ENCODE data around the gene CCDC74A.
"Not testable (repeated sequence)": the region's sequence is repeated elsewhere in the genome, so short reads cannot be mapped to it uniquely, and the experiment has no call there.

Gene CCDC74A

DNA sequence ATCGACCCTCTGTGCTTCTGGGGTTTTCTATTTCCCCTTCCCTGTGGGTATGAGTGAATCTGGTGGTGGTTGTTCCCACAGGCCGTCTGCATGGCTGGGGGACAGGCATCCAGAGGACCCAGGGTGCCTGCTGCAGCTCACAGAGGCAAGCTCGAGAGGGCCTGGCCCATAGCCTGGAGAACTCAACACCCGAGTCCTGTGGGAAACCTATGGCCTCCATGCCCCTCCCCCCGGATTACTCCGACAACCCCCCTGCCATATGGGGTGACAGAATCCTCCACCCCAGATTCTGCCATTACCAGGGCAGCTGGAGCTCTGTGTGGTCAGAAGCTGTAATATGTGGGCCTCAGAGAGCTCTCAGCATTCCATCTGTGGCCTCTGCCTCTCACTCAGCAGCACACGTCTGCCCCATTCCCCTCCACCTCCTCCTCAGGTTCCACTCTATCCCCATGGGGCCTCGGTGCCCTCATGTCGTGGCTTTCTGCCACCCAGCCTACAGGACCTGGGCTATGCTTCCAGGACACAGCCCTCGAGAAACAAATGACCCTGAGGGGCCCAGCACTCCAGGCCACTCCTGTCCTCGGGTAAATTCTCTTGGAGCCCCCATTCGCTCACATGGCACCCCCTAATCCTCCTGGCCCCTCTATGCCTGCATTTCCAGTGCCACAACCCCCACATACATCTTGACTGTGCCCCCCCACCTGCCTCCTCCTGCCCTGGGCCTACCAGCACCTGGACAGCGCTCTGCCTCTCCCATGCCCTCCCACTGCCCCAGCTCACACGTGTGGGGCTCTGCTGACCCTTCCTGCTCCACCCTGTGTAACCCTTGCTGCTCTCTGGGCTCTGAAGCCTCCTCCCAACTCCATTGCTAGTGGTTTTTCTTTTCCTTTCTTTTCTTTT lies 39.1 kb upstream of the CCDC74A start:
- H3K36me3 Mint-ChIP-seq (ENCODE audit: low read depth), result no peaks in the 10 kb centered on the region
- peaks cover 9% of the 10 kb centered on the region for H3K4me1 Mint-ChIP-seq
- no peaks in the 10 kb centered on the region for H3K9me3 Mint-ChIP-seq
- H3K27ac Mint-ChIP-seq, result no peak overlapping the region
- peak overlapping the region in 1 of 3 experiments; percentile 20 for H3K4me3 Mint-ChIP-seq
- TF ChIP-seq, protein P1, sequence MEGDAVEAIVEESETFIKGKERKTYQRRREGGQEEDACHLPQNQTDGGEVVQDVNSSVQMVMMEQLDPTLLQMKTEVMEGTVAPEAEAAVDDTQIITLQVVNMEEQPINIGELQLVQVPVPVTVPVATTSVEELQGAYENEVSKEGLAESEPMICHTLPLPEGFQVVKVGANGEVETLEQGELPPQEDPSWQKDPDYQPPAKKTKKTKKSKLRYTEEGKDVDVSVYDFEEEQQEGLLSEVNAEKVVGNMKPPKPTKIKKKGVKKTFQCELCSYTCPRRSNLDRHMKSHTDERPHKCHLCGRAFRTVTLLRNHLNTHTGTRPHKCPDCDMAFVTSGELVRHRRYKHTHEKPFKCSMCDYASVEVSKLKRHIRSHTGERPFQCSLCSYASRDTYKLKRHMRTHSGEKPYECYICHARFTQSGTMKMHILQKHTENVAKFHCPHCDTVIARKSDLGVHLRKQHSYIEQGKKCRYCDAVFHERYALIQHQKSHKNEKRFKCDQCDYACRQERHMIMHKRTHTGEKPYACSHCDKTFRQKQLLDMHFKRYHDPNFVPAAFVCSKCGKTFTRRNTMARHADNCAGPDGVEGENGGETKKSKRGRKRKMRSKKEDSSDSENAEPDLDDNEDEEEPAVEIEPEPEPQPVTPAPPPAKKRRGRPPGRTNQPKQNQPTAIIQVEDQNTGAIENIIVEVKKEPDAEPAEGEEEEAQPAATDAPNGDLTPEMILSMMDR (IDR thresholded peaks at IDR 0.05; ENCODE audit: unreplicated experiment in 3 of 3), result no peak
- H3K27me3 Mint-ChIP-seq (ENCODE audit: low read depth), result no peaks in the 10 kb centered on the region

DNA sequence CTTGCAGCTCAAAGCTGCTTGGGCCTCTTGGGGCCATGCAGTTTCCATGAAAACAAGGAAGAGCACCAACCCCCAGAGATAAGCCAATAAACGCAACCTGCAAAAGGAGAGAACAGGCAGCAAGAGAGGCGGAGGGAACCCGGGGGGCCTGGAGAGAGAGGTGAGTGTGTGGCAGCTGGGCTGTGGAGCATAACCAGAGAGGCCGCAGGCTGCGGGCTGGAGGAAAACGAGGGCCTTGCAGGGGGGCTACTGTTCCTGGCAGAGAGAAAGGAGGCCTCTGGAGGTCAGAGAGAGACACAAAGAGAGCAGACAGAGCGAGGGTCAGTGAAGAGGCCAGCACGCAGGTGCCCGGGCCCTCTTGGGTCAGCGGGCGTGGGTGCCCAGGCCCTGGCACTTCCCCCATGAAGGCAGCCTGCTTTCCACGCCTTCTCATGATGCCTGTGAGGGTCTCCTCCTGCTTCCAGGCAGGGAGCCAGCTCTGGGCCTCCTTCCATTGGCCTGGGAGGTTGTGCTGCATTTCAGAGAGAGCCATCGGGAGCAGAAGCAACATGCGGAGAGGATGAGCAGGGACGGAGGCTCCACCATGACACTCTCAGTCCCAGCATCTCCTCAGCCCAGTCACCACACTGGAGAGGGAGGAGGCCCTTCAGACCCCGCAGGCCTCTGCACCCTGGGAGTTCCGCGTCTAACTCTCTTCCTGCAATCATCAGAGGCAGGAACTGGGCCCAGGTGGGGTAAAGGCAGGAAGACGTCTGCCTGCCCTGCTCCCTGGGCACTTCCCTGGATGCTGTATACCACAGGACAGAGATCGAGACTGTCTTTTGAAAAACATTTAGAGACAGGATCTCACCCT lies 36.8 kb upstream of the CCDC74A start:
- H3K27ac Mint-ChIP-seq, result peak overlapping the region; percentile 91 to 93 (median 92)
- H3K9me3 Mint-ChIP-seq; H3K27me3 Mint-ChIP-seq (ENCODE audit: low read depth); H3K36me3 Mint-ChIP-seq (ENCODE audit: low read depth); H3K4me1 Mint-ChIP-seq: not testable (repeated sequence)
- H3K4me3 Mint-ChIP-seq, result peak overlapping the region; percentile 85 to 91 (median 91)

DNA sequence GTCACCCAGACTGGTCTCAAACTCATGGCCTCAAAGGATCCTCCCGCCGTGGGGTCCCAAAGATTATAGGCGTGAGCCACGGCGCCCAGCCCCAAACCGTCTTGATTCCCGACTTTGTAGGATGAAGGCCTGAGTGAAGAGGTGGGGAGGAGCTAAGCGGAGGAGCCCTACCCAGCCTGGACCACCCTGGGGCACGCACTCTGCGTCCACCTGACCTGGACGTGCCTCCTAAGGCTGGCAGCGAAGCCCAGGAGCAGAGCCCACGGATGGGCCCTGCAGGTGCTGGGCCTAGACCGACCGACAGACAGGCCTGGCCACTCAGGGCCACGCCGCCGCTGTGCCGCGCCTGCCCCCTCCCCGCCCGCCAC lies 36.2 kb upstream of the CCDC74A start:
- peak overlapping the region; percentile 91 to 93 (median 92) for H3K27ac Mint-ChIP-seq
- H3K36me3 Mint-ChIP-seq (ENCODE audit: low read depth); H3K4me1 Mint-ChIP-seq; H3K9me3 Mint-ChIP-seq; H3K27me3 Mint-ChIP-seq (ENCODE audit: low read depth): not testable (repeated sequence)
- H3K4me3 Mint-ChIP-seq, result peak overlapping the region; percentile 85 to 91 (median 91)

DNA sequence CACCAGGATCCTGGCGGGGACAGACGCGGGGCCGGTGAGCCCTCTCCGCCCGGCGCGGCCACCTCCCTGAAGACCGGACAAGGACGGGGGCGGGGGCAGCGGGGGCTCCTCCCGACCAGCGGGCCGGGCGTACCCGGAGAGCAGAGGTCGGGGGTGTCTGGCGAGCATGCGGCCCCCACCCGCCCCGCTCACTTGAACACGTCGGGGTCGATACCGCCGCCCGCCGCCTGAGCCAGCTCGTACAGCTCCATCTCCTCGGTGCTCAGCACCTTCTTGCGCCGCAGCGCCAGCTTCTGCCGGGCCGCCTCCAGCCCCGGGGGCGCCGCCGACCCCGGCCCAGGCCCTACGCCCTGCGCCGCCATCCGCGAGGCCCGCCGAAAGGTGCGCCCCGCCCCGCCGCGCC lies 35.7 kb upstream of the CCDC74A start, which contains the start of gene MZT2A:
Gene MZT2A (minus strand): TSS at position 383 of the 403 bp plus-strand sequence. CDS start 21 bp downstream, at position 362.
- peak within 1 kb of the TSS; percentile 96 to 99 (median 99) for H3K4me3 Mint-ChIP-seq
- not testable (repeated sequence) for H3K4me1 Mint-ChIP-seq; H3K9me3 Mint-ChIP-seq; H3K27me3 Mint-ChIP-seq (ENCODE audit: low read depth); H3K36me3 Mint-ChIP-seq (ENCODE audit: low read depth)
- peak within 1 kb of the TSS; percentile 97 to 98 (median 97) for H3K27ac Mint-ChIP-seq

DNA sequence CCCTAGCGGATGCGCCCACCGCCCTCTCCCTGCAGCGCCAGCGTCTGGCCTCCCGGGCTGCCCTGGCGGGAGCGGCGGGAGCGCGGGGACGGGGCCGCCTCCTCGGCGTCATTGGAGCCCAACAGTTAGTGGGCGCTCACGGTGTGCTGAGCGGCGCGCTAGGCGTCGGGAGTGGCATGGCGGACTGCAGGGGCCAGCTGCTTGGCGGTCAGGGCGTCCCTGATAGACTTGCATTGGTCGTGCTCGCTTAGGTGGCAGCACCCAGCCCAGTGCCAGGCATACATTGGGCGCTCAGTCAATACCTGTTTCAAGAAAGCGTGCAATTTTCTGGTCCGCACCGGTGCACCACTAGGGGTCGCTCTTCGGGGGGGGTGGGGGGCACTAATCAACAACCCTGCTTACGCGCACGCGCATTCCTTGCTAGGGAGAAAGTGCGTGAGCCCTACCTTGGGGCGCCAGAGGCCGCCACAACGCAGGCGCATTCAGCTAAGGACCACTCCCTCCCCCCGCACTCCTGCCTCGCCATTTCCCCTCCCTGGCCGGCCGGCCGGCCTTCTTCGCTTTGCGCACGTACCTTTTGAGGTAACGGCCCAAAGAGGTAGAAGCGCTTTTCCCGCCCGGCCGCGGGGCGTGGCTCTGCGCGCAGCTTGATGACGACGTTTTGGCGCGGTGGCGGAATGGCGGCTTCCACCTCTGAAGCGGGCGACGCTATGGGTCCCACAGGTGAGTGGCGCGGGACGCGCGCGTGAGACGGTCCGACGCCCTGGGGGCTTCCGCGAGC lies 35.1 kb upstream of the CCDC74A start:
- peak overlapping the region; percentile 96 to 99 (median 99) for H3K4me3 Mint-ChIP-seq
- H3K4me1 Mint-ChIP-seq, result peaks cover 9% of the 10 kb centered on the region
- no peaks in the 10 kb centered on the region for H3K9me3 Mint-ChIP-seq
- H3K27me3 Mint-ChIP-seq (ENCODE audit: low read depth), result no peaks in the 10 kb centered on the region
- TF ChIP-seq, protein P1 (IDR thresholded peaks at IDR 0.05; ENCODE audit: unreplicated experiment in 3 of 3), result peak; percentile 87 to 91 (median 89)
- peaks cover 4% of the 10 kb centered on the region for H3K36me3 Mint-ChIP-seq (ENCODE audit: low read depth)
- peak overlapping the region; percentile 97 to 98 (median 97) for H3K27ac Mint-ChIP-seq

DNA sequence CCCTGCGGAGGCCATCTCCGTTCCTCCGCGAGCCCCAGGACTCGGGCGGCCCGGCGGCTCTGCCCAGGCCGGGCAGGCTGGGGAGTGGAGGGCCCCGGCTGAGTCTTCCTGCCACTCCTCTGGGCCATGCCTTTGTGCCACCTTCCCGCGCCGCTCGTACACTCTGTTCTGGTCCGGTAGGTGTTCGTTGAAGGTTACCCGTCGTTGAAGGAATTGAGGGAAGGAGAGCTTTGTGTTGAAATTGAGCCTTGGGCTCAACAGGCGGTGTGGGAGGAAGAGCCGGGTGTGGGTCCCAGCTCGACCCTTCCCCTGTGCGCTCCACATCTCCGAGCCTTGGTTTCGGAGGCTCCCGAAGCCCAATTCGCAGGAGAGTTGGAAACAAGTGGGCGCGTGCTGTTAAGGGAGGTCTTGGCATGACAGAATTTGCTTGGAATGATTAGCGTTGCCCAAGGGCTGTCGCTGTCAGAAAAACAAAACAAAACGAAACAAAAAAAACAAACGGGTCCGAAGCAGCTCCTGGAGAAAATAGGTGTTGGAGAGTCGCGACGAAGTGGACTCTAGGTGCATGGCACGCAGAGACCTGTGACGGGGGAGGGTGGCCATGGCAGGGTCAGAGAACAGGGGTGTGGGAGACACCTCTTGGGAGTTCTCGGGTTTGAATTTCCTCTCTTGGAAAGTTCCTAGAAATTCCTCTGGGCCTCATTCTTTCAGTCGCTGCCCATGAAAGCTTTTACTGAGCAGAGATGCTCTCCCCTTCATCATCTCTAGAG lies 34.3 kb upstream of the CCDC74A start:
- H3K27me3 Mint-ChIP-seq (ENCODE audit: low read depth), result no peaks in the 10 kb centered on the region
- H3K4me1 Mint-ChIP-seq, result peaks cover 9% of the 10 kb centered on the region

DNA sequence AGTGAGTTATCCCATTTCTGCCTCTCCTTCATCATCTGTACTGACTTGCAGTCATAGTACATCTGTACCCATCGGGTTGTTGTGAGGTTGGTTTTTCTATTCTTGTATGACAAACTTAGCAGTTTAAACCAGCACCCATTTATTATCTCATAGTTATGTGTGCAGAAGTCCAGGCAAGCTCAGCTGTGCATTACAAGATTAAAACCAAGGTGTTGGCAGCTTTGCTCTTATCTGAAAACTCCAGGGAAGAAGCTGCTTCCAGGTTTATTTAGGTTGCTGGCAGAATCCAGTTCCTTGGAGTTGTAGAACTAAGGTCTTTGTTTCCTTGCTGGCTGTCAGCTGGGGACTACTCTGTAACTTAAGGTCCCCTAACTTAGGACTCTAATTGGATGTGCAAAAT lies 32.2 kb upstream of the CCDC74A start:
- H3K9me3 Mint-ChIP-seq; H3K27me3 Mint-ChIP-seq (ENCODE audit: low read depth); H3K27ac Mint-ChIP-seq; H3K4me1 Mint-ChIP-seq: not testable (repeated sequence)
- H3K4me3 Mint-ChIP-seq, result peak overlapping the region; percentile 63 to 81 (median 78)
- peaks cover 14% of the 10 kb centered on the region for H3K36me3 Mint-ChIP-seq (ENCODE audit: low read depth)

More for the DNA sequence above, 34.3 kb upstream of the CCDC74A start:
- peaks cover 9% of the 10 kb centered on the region for H3K36me3 Mint-ChIP-seq (ENCODE audit: low read depth)
- H3K9me3 Mint-ChIP-seq, result no peaks in the 10 kb centered on the region
- peak overlapping the region; percentile 96 to 99 (median 99) for H3K4me3 Mint-ChIP-seq
- TF ChIP-seq, protein P1 (IDR thresholded peaks at IDR 0.05; ENCODE audit: unreplicated experiment in 3 of 3), result no peak
- peak overlapping the region; percentile 97 to 98 (median 97) for H3K27ac Mint-ChIP-seq

DNA sequence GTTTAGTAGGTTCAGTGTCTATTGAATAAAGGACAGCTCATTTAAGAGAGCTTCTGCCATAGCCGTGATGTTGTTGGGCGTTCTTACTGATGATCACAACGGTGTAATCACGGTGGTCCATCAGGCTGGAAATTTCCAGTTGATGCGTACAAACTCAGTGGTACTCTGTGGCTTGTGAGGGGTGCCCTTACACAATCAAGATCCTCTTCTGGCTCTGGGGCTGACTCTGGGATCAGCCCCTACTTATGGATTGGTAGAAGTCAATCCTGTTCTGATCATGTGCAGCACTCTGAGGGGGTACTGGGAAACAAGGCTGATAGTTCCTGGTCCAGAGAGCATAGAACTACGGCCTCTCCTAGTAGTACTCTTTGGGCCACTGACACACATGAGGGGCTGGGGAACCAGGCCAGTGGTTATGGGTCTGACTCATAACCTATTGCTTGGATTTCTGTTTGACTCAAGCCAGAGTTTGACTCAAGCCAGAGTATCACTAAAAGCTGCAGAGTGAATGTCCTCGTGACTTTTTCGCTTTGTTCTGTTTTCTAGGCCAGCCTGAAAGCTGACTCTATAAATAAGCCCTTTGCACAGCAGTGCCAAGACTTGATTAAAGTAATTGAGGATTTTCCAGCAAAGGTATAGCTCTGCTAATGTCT lies 29.2 kb upstream of the CCDC74A start:
- H3K9me3 Mint-ChIP-seq; H3K4me1 Mint-ChIP-seq; H3K27ac Mint-ChIP-seq; H3K27me3 Mint-ChIP-seq (ENCODE audit: low read depth): not testable (repeated sequence)
- H3K36me3 Mint-ChIP-seq (ENCODE audit: low read depth), result peaks cover 17% of the 10 kb centered on the region
- peak overlapping the region in 1 of 3 experiments; percentile 17 for H3K4me3 Mint-ChIP-seq

DNA sequence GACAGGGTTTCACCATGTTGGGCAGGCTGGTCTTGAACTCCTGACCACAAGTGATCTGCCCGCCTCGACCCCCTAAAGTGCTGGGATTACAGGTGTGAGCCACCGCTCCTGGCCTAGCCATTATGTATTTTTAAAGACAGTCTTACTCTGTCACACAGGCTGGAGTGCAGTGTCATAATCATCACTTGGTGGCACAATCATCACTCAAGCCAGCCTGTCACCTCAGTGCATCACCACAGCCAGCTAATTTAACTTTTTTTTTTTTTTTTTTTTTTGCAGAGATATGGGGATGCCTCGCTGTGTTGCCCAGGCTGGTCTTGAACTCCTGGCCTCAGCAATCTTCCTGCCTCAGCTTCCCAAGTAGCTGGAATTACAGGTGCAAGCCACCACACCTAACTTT lies 24.1 kb upstream of the CCDC74A start:
- H3K27me3 Mint-ChIP-seq (ENCODE audit: low read depth); H3K9me3 Mint-ChIP-seq; H3K27ac Mint-ChIP-seq; H3K4me1 Mint-ChIP-seq; H3K4me3 Mint-ChIP-seq: not testable (repeated sequence)
- peaks cover 36% of the 10 kb centered on the region for H3K36me3 Mint-ChIP-seq (ENCODE audit: low read depth)

Measured in nephron (organoid).